Measurements from ENCODE around the gene MCM7. TPM values are rescaled to one million over a fixed set of nuclear protein-coding genes. Genes with fewer than 3 reads are reported as not detected.

The MCM7 gene
- total and polyA plus RNA-seq, 2 of the 13 experiments (the other 11 are each of a cell fraction or from before 2014, with no cell fraction given) = 84.5 to 214 TPM

DNA sequence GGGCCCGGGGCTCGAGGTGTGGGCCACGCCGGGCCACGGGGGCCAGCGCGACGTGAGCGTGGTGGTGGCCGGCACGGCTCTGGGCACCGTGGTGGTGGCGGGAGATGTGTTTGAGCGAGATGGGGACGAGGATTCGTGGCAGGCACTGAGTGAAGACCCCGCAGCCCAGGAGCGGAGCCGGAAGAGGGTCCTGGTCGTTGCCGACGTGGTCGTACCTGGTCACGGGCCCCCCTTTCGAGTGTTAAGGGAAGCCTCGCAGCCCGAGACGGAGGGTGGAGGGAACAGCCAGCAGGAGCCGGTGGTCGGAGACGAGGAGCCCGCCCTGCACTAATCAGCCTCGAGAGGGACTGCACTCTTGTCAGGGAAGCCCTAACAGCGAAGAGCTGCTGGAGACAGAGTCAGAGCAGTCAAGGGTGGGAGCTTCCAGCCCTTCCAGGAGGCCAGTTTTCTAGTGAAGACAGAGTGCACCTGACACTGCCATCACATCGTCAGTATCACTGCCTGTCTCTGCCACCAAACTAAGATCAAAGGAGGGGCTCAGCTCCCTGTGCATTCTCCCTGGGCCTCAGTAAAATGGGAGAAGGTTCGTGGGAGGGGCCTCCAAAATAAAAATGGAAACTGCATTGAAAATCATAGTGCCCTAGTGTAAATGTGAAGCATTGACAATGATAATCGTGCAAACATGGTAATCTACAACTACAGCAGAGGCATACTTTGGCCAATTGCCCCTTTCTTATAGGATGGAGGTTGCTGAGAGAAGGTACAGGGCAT, 26.9 kb upstream of the MCM7 start (continued):
- no peak for TF ChIP-seq KLF13 (CRISPR knock-in tag; IDR thresholded peaks at IDR 0.05)
- TF ChIP-seq ZNF605 (CRISPR knock-in tag; IDR thresholded peaks at IDR 0.05) = no peak
- TF ChIP-seq IKZF1 (IDR thresholded peaks at IDR 0.05) = no peak
- no peak for TF ChIP-seq CBX5 (CRISPR knock-in tag; IDR thresholded peaks at IDR 0.05; ENCODE audit: borderline replicate concordance)
- TF ChIP-seq MAZ (IDR thresholded peaks at IDR 0.05; ENCODE audit: borderline replicate concordance, low read depth, low read length) = no peak
- TF ChIP-seq MAZ (CRISPR knock-in tag; IDR thresholded peaks at IDR 0.05; ENCODE audit: low read depth) = no peak
- TF ChIP-seq MTF2 (CRISPR knock-in tag; IDR thresholded peaks at IDR 0.05; ENCODE audit: borderline replicate concordance) = 0 out of 2 replicates have a peak, but pooled peaks have one; percentile 62
- TF ChIP-seq HCFC1 (IDR thresholded peaks at IDR 0.05; ENCODE audit: low read depth, low read length) = no peak
- no peak for TF ChIP-seq SSRP1 (CRISPR knock-in tag; IDR thresholded peaks at IDR 0.05)
- TF ChIP-seq YEATS2 (CRISPR knock-in tag; IDR thresholded peaks at IDR 0.05; ENCODE audit: borderline replicate concordance) = no peak
- no peak for TF ChIP-seq ZNF251 (CRISPR knock-in tag; IDR thresholded peaks at IDR 0.05)
- TF ChIP-seq SIX4 (CRISPR knock-in tag; IDR thresholded peaks at IDR 0.05) = no peak
- no peak for TF ChIP-seq HNF4G (IDR thresholded peaks at IDR 0.05; ENCODE audit: borderline replicate concordance, low read depth, low read length)
- no peak for TF ChIP-seq HNF4G (CRISPR knock-in tag; IDR thresholded peaks at IDR 0.05; ENCODE audit: borderline replicate concordance, low read depth)
- TF ChIP-seq, protein P1, sequence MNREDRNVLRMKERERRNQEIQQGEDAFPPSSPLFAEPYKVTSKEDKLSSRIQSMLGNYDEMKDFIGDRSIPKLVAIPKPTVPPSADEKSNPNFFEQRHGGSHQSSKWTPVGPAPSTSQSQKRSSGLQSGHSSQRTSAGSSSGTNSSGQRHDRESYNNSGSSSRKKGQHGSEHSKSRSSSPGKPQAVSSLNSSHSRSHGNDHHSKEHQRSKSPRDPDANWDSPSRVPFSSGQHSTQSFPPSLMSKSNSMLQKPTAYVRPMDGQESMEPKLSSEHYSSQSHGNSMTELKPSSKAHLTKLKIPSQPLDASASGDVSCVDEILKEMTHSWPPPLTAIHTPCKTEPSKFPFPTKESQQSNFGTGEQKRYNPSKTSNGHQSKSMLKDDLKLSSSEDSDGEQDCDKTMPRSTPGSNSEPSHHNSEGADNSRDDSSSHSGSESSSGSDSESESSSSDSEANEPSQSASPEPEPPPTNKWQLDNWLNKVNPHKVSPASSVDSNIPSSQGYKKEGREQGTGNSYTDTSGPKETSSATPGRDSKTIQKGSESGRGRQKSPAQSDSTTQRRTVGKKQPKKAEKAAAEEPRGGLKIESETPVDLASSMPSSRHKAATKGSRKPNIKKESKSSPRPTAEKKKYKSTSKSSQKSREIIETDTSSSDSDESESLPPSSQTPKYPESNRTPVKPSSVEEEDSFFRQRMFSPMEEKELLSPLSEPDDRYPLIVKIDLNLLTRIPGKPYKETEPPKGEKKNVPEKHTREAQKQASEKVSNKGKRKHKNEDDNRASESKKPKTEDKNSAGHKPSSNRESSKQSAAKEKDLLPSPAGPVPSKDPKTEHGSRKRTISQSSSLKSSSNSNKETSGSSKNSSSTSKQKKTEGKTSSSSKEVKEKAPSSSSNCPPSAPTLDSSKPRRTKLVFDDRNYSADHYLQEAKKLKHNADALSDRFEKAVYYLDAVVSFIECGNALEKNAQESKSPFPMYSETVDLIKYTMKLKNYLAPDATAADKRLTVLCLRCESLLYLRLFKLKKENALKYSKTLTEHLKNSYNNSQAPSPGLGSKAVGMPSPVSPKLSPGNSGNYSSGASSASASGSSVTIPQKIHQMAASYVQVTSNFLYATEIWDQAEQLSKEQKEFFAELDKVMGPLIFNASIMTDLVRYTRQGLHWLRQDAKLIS (CRISPR knock-in tag; IDR thresholded peaks at IDR 0.05) = no peak
- TF ChIP-seq, protein P2, sequence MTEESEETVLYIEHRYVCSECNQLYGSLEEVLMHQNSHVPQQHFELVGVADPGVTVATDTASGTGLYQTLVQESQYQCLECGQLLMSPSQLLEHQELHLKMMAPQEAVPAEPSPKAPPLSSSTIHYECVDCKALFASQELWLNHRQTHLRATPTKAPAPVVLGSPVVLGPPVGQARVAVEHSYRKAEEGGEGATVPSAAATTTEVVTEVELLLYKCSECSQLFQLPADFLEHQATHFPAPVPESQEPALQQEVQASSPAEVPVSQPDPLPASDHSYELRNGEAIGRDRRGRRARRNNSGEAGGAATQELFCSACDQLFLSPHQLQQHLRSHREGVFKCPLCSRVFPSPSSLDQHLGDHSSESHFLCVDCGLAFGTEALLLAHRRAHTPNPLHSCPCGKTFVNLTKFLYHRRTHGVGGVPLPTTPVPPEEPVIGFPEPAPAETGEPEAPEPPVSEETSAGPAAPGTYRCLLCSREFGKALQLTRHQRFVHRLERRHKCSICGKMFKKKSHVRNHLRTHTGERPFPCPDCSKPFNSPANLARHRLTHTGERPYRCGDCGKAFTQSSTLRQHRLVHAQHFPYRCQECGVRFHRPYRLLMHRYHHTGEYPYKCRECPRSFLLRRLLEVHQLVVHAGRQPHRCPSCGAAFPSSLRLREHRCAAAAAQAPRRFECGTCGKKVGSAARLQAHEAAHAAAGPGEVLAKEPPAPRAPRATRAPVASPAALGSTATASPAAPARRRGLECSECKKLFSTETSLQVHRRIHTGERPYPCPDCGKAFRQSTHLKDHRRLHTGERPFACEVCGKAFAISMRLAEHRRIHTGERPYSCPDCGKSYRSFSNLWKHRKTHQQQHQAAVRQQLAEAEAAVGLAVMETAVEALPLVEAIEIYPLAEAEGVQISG (CRISPR knock-in tag; IDR thresholded peaks at IDR 0.05) = no peak
- no peak for TF ChIP-seq IKZF4 (CRISPR knock-in tag; IDR thresholded peaks at IDR 0.05; ENCODE audit: borderline replicate concordance, low read depth, not compliant biosample characterization)
- no peak for TF ChIP-seq ZNF101 (CRISPR knock-in tag; IDR thresholded peaks at IDR 0.05; ENCODE audit: borderline replicate concordance, low read depth)
- TF ChIP-seq MXI1 (IDR thresholded peaks at IDR 0.05; ENCODE audit: borderline replicate concordance, low read depth, low read length) = no peak
- no peak for TF ChIP-seq SUZ12 (IDR thresholded peaks at IDR 0.05; ENCODE audit: low read depth, low read length)
- TF ChIP-seq CHD2 (IDR thresholded peaks at IDR 0.05; ENCODE audit: low read depth, low read length) = no peak
- TF ChIP-seq JDP2 (CRISPR knock-in tag; IDR thresholded peaks at IDR 0.05; ENCODE audit: borderline replicate concordance) = no peak
- TF ChIP-seq, protein P3, sequence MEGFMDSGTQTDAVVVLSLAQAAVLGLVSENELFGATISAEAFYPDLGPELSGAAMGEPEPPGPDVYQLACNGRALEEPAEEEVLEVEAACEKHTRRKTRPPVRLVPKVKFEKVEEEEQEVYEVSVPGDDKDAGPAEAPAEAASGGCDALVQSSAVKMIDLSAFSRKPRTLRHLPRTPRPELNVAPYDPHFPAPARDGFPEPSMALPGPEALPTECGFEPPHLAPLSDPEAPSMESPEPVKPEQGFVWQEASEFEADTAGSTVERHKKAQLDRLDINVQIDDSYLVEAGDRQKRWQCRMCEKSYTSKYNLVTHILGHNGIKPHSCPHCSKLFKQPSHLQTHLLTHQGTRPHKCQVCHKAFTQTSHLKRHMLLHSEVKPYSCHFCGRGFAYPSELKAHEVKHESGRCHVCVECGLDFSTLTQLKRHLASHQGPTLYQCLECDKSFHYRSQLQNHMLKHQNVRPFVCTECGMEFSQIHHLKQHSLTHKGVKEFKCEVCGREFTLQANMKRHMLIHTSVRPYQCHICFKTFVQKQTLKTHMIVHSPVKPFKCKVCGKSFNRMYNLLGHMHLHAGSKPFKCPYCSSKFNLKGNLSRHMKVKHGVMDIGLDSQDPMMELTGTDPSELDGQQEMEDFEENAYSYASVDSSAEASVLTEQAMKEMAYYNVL (CRISPR knock-in tag; IDR thresholded peaks at IDR 0.05; ENCODE audit: borderline replicate concordance) = 0 out of 2 replicates have a peak, but pooled peaks have one; percentile 5

Measured in HepG2 (cell line).